SK-N-SH (cell line): ENCODE measurements around the gene PPP1R3C. TPM values are rescaled to one million over a fixed set of nuclear protein-coding genes. Genes with fewer than 3 reads are reported as not detected.
A peak's percentile ranks its signal among the peaks of the same experiment; 100 is the strongest.

Experiments
- CTCF ChIA-PET: fragments of 300-600, 350-600 bp; formaldehyde crosslinking; extraction: SDS; loops from one replicate; lab custom pipeline; 2021; lab: Yijun Ruan, JAX
- POLR2A ChIA-PET: fragments of 350-600 bp; sonication (Branson Sonifier 250); formaldehyde crosslinking; extraction: SDS; loops from one replicate; lab custom pipeline; 2020; ENCODE audit warnings: antibody characterized with exemption, inconsistent platforms; lab: Yijun Ruan, JAX
- DNase-seq: peaks from one replicate; pipeline ENCODE4 v3.0.0; 2012
- H2AFZ ChIP-seq: fragments of 200-600 bp; sonication (generic); 2 replicates; pipeline ENCODE4 v1.8.1; 2016; ENCODE audit warnings: antibody characterized with exemption, mild to moderate bottlenecking, low read depth
- H3F3A ChIP-seq: fragments of 200-600 bp; sonication (generic); replicated peaks from 2 replicates; pipeline ENCODE3; 2016; ENCODE audit warnings: antibody characterized with exemption, mild to moderate bottlenecking; ENCODE audit not compliant: insufficient read depth
- H3K27ac ChIP-seq, 2 experiments: fragments of 200-500 bp in 1 of 2; fragments of 200-600 bp in 1 of 2; sonication (Bioruptor generic) in 1 of 2; sonication (generic), shearing (Covaris generic) in 1 of 2; 2 replicates each; pipeline versions ENCODE4 v1.5.1 to v1.6.1; 2014 to 2016; ENCODE audit warnings: low read depth in 2 of 2, inconsistent platforms in 1 of 2, low read length in 1 of 2, mild to moderate bottlenecking in 1 of 2, mixed read lengths in 1 of 2
- H3K27me3 ChIP-seq: fragments of 200-600 bp; sonication (generic), shearing (Covaris generic); 2 replicates; pipeline ENCODE4 v1.6.1; 2016; ENCODE audit warnings: mixed run types; ENCODE audit not compliant: insufficient read depth
- H3K36me3 ChIP-seq, 2 experiments: fragments of 200-500 bp in 1 of 2; fragments of 200-600 bp in 1 of 2; sonication (Bioruptor generic) in 1 of 2; sonication (generic) in 1 of 2; replicated peaks in 1 of 2; 2 replicates each; pipeline versions ENCODE3 to v1.5.1; 2014 to 2016; ENCODE audit warnings: low read length in 1 of 2, mild to moderate bottlenecking in 1 of 2; ENCODE audit not compliant: insufficient read depth in 2 of 2, control insufficient read depth in 1 of 2
- H3K4me1 ChIP-seq, 2 experiments: fragments of 200-500 bp in 1 of 2; fragments of 200-600 bp in 1 of 2; sonication (Bioruptor generic) in 1 of 2; sonication (generic), shearing (Covaris generic) in 1 of 2; 2 replicates each; pipeline versions ENCODE4 v1.5.1 to v1.6.1; 2014 to 2016; ENCODE audit warnings: low read depth in 1 of 2, low read length in 1 of 2, mixed run types in 1 of 2; ENCODE audit not compliant: insufficient read depth in 2 of 2, control insufficient read depth in 1 of 2
- H3K4me2 ChIP-seq: fragments of 200-600 bp; sonication (generic), shearing (Covaris generic); 2 replicates; pipeline ENCODE4 v1.6.1; 2017; ENCODE audit warnings: mixed run types
- H3K4me3 ChIP-seq, 2 experiments: fragments of 200-500 bp in 1 of 2; fragments of 200-600 bp in 1 of 2; sonication (Bioruptor generic) in 1 of 2; sonication (generic), shearing (Covaris generic) in 1 of 2; 2 replicates each; pipeline versions ENCODE4 v1.5.1 to v1.8.1; 2014 to 2016; ENCODE audit warnings: low read depth in 2 of 2, inconsistent platforms in 1 of 2, low read length in 1 of 2, mild to moderate bottlenecking in 1 of 2, mixed read lengths in 1 of 2, moderate library complexity in 1 of 2
- H3K79me2 ChIP-seq: fragments of 200-600 bp; sonication (generic); 2 replicates; pipeline ENCODE4 v1.8.1; 2017; ENCODE audit warnings: mild to moderate bottlenecking; ENCODE audit not compliant: insufficient read depth
- H3K9ac ChIP-seq: fragments of 200-600 bp; sonication (generic); 2 replicates; pipeline ENCODE4 v1.6.1; 2017; ENCODE audit warnings: mixed run types
- H3K9me2 ChIP-seq: fragments of 200-600 bp; sonication (generic); 2 replicates; pipeline ENCODE4 v1.6.1; 2017; ENCODE audit warnings: mixed run types
- H3K9me3 ChIP-seq: fragments of 200-600 bp; sonication (generic); 2 replicates; pipeline ENCODE4 v1.6.1; 2017; ENCODE audit warnings: mixed run types, mild to moderate bottlenecking, moderate library complexity
- H4K20me1 ChIP-seq: fragments of 200-600 bp; sonication (generic); 2 replicates; pipeline ENCODE4 v1.6.1; 2017; ENCODE audit warnings: mild to moderate bottlenecking, mixed run types; ENCODE audit not compliant: insufficient read depth
- CHD2 ChIP-seq: fragments of 150-350 bp; IDR thresholded peaks from 2 replicates; pipeline ENCODE4 v1.6.1; 2018; ENCODE audit warnings: low read length; ENCODE audit not compliant: partially characterized antibody
- ELF1 ChIP-seq: IDR thresholded peaks from 2 replicates; pipeline ENCODE4 v1.4.0; 2012
- EP300 ChIP-seq, 2 experiments: IDR thresholded peaks; 2 replicates each; pipeline versions ENCODE4 v1.4.0 to v1.6.1; 2012; ENCODE audit warnings: borderline replicate concordance in 1 of 2, low read depth in 1 of 2, low read length in 1 of 2
- FOXJ3 ChIP-seq: sonication (generic); formaldehyde crosslinking; IDR thresholded peaks from 2 replicates; pipeline ENCODE4 v1.5.1; 2020; ENCODE audit warnings: mild to moderate bottlenecking, missing genetic modification reagents
- GABPA ChIP-seq: IDR thresholded peaks from 2 replicates; pipeline ENCODE4 v1.4.0; 2012; ENCODE audit warnings: low read depth, mild to moderate bottlenecking
- JUND ChIP-seq: IDR thresholded peaks from 2 replicates; pipeline ENCODE4 v1.4.0; 2012
- MEF2A ChIP-seq: IDR thresholded peaks from 2 replicates; pipeline ENCODE4 v1.4.0; 2012; ENCODE audit warnings: low read depth, borderline replicate concordance
- MXI1 ChIP-seq: IDR thresholded peaks from 2 replicates; pipeline ENCODE4 v1.6.1; 2012; ENCODE audit warnings: mild to moderate bottlenecking, low read depth, low read length, improper control_type of control experiment
- NFIC ChIP-seq: IDR thresholded peaks from 2 replicates; pipeline ENCODE4 v1.4.0; 2012; ENCODE audit warnings: borderline replicate concordance
- NRF1 ChIP-seq: IDR thresholded peaks from 2 replicates; pipeline ENCODE4 v1.6.1; 2012; ENCODE audit warnings: low read depth, mild to moderate bottlenecking, low read length
- POLR2AphosphoS5 ChIP-seq: IDR thresholded peaks from 2 replicates; pipeline ENCODE4 v1.6.1; 2012; ENCODE audit warnings: low read depth, low read length
- RAD21 ChIP-seq: IDR thresholded peaks from 2 replicates; pipeline ENCODE4 v1.6.1; 2012; ENCODE audit warnings: mild to moderate bottlenecking, low read length
- RCOR1 ChIP-seq: fragments of 150-350 bp; IDR thresholded peaks from 2 replicates; pipeline ENCODE4 v1.6.1; 2017; ENCODE audit warnings: antibody characterized with exemption, low read length
- RFX5 ChIP-seq: IDR thresholded peaks from 2 replicates; pipeline ENCODE4 v1.6.1; 2012; ENCODE audit warnings: mild to moderate bottlenecking, improper control_type of control experiment, low read length
- RXRA ChIP-seq: IDR thresholded peaks from 2 replicates; pipeline ENCODE4 v1.4.0; 2012; ENCODE audit warnings: low read depth, mild to moderate bottlenecking, borderline replicate concordance
- SIN3A ChIP-seq: IDR thresholded peaks from 2 replicates; pipeline ENCODE4 v1.6.1; 2012; ENCODE audit warnings: low read depth, mild to moderate bottlenecking, low read length, moderate library complexity, borderline replicate concordance
- TAF1 ChIP-seq: IDR thresholded peaks from 2 replicates; pipeline ENCODE4 v1.6.1; 2012; ENCODE audit warnings: low read depth, mild to moderate bottlenecking, low read length, moderate library complexity, borderline replicate concordance
- TCF12 ChIP-seq: IDR thresholded peaks from 2 replicates; pipeline ENCODE4 v1.4.0; 2012
- YY1 ChIP-seq: IDR thresholded peaks from 2 replicates; pipeline ENCODE4 v1.4.0; 2012; ENCODE audit warnings: low read depth, mild to moderate bottlenecking
- WGBS: methylation state at CpG from one replicate; pipeline ENCODE4 v1.1.6; 2017; ENCODE audit warnings: low lambda C conversion rate; 5-methylcytosine and 5-hydroxymethylcytosine counted together
- polyA plus RNA-seq, 3 experiments: library from polyadenylated mRNA; depleted of rRNA; stranded (reverse); fragments of >200 nt; gene quantifications; 2 replicates each; pipeline ENCODE4 v1.2.3, GENCODE V29; 2012
- TF ChIP-seq, protein P1 (sequence below): fragments of 200-600 bp; sonication (generic); IDR thresholded peaks from 2 replicates; pipeline ENCODE4 v1.6.1; 2017; ENCODE audit warnings: antibody characterized with exemption, mild to moderate bottlenecking, moderate library complexity
- TF ChIP-seq, protein P2 (sequence below): IDR thresholded peaks from 2 replicates; pipeline ENCODE4 v1.4.0; 2012; ENCODE audit warnings: low read depth
- TF ChIP-seq, protein P3 (sequence below): IDR thresholded peaks from 2 replicates; pipeline ENCODE4; 2012

The PPP1R3C gene
- polyA plus RNA-seq, 1 of the 3 experiments (the other 2 are of a cell fraction) = 9.0 TPM

DNA sequence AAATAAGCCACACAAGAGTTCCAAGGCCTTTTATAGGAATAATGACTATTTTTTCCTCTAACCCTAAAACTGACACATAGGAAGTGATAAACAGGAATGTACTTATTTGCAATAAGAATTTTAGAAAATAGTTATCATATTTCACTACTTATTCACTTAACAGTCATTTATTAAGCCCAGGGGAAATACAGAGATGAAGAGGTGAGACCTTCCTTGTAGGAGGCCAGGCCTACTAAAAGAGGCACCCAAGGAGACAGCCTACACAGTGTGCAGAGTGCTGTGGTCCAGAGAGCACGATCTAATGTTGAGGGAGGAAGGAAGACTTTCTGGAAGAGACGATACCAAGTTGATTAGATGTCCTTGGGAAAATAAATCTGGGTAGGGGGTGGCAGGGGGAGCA lies 45.0 kb upstream of the PPP1R3C start:
- CTCF ChIA-PET = no interaction called here
- H3K4me2 ChIP-seq = no peak overlapping the region

DNA sequence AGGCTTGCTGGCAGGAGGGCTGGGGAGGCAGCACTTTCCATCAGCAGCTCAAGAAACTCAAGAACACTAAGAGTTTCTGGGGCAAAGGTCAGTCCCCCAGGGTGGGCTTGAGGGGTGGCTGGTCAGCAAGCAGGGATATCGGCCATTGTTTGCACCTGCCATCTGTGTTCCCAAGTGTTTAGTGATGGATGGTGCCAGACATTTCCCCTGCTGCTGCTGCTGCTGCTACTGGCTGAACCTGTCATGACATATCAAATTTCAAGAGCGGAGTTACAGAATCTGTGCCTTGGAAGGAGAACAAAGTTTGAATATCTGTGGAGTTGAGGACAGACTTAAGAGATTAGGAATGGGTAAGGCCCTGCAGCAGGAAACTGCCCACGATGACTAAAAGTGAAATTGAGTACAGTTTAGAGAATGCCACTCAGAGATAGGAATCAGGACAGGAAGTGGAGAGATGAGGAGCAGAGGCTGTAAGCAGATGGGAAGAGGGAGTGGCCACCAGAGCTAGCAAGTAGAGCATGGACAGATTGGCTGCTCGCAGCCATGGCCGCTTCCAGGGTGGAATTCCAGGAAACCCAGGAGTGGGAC lies 39.2 kb upstream of the PPP1R3C start:
- ChIA-PET POLR2A (no interaction called here), CTCF (interaction anchor here (1.0 to 1.2 kb wide), 2 partner anchors 21 to 374 kb away, joined by 3 to 4 read pairs; no protein-coding TSS in a partner anchor)
- no peaks in the 10 kb centered on the region for H3K27me3 ChIP-seq
- peak overlapping the region; percentile 1 to 12; a peak in 2 of 4 replicates for H3K4me3 ChIP-seq
- H3K79me2 ChIP-seq = no peaks in the 10 kb centered on the region
- no peaks in the 10 kb centered on the region for H3K36me3 ChIP-seq
- peaks cover 0 to 10% of the 10 kb centered on the region in 2 experiments; a peak in 2 of 4 replicates for H3K4me1 ChIP-seq
- H2AFZ ChIP-seq = peak overlapping the region; percentile 61
- H3K9me2 ChIP-seq = no peaks in the 10 kb centered on the region
- peak; percentile 53 for DNase-seq
- peak overlapping the region; percentile 66 to 85 for H3K27ac ChIP-seq
- no peaks in the 10 kb centered on the region for H4K20me1 ChIP-seq
- WGBS = 24% methylated on average over 5 of the region's 5 CpGs
- H3K9me3 ChIP-seq = no peaks in the 10 kb centered on the region
- no peak overlapping the region; the same call in 1 of the 2 replicates for H3K9ac ChIP-seq
- peaks cover 21% of the 10 kb centered on the region for H3F3A ChIP-seq
- peak overlapping the region; percentile 55 for H3K4me2 ChIP-seq
- TF ChIP-seq POLR2AphosphoS5 (peak; percentile 81), TCF12 (peak; percentile 90), NFIC (peak; percentile 49; the same call in 1 of the 2 replicates), EP300 (IDR thresholded peaks at IDR 0.05; ENCODE audit: borderline replicate concordance in 1 of 2, low read depth in 1 of 2, low read length in 1 of 2) (peak in 1 of 2 experiments; percentile 82; a peak in 1 of 4 replicates), NRF1 (no peak), YY1 (peak; percentile 81), RFX5 (no peak), RCOR1 (0 out of 2 replicates have a peak, but pooled peaks have one; percentile 33), CHD2 (no peak), MEF2A (0 out of 2 replicates have a peak, but pooled peaks have one; percentile 11), ELF1 (peak; percentile 63; the same call in 1 of the 2 replicates), FOXJ3 (CRISPR knock-in tag) (no peak), SIN3A (peak; percentile 74; the same call in 1 of the 2 replicates), TAF1 (peak; percentile 63; the same call in 1 of the 2 replicates), RAD21 (no peak), JUND (peak; percentile 71), RXRA (no peak; the same call in 1 of the 2 replicates), GABPA (peak; percentile 53; the same call in 1 of the 2 replicates)
- TF ChIP-seq, protein P1, sequence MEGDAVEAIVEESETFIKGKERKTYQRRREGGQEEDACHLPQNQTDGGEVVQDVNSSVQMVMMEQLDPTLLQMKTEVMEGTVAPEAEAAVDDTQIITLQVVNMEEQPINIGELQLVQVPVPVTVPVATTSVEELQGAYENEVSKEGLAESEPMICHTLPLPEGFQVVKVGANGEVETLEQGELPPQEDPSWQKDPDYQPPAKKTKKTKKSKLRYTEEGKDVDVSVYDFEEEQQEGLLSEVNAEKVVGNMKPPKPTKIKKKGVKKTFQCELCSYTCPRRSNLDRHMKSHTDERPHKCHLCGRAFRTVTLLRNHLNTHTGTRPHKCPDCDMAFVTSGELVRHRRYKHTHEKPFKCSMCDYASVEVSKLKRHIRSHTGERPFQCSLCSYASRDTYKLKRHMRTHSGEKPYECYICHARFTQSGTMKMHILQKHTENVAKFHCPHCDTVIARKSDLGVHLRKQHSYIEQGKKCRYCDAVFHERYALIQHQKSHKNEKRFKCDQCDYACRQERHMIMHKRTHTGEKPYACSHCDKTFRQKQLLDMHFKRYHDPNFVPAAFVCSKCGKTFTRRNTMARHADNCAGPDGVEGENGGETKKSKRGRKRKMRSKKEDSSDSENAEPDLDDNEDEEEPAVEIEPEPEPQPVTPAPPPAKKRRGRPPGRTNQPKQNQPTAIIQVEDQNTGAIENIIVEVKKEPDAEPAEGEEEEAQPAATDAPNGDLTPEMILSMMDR = no peak
- TF ChIP-seq, protein P2, sequence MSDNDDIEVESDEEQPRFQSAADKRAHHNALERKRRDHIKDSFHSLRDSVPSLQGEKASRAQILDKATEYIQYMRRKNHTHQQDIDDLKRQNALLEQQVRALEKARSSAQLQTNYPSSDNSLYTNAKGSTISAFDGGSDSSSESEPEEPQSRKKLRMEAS = peak; percentile 40; the same call in 1 of the 2 replicates
- TF ChIP-seq, protein P3, sequence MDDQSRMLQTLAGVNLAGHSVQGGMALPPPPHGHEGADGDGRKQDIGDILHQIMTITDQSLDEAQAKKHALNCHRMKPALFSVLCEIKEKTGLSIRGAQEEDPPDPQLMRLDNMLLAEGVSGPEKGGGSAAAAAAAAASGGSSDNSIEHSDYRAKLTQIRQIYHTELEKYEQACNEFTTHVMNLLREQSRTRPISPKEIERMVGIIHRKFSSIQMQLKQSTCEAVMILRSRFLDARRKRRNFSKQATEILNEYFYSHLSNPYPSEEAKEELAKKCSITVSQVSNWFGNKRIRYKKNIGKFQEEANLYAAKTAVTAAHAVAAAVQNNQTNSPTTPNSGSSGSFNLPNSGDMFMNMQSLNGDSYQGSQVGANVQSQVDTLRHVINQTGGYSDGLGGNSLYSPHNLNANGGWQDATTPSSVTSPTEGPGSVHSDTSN = peak; percentile 95

More for the DNA sequence above, 45.0 kb upstream of the PPP1R3C start:
- H3K4me1 ChIP-seq = peaks cover 5 to 11% of the 10 kb centered on the region in 2 experiments; a peak in 3 of 4 replicates
- H3K4me3 ChIP-seq = no peak overlapping the region
- H2AFZ ChIP-seq = no peak overlapping the region
- TF ChIP-seq MXI1 (no peak), MEF2A (no peak), YY1 (no peak), RAD21 (no peak)
- TF ChIP-seq, protein P1 = no peak
- H3K27me3 ChIP-seq = no peaks in the 10 kb centered on the region
- H3K36me3 ChIP-seq = no peaks in the 10 kb centered on the region
- POLR2A ChIA-PET = no interaction called here
- H3K9me2 ChIP-seq = no peaks in the 10 kb centered on the region
- no peak overlapping the region for H3K9ac ChIP-seq
- H4K20me1 ChIP-seq = no peaks in the 10 kb centered on the region
- no peak overlapping the region for H3K27ac ChIP-seq
- H3K9me3 ChIP-seq = no peaks in the 10 kb centered on the region
- 86% methylated on average over 2 of the region's 2 CpGs for WGBS
- no peaks in the 10 kb centered on the region for H3K79me2 ChIP-seq
- H3F3A ChIP-seq = peaks cover 4% of the 10 kb centered on the region
- no peak for DNase-seq
